Endothelial cell of umbilical vein (primary cell): Measurements from ENCODE around the gene PALD1. TPM values are rescaled to one million over a fixed set of nuclear protein-coding genes. Genes with fewer than 3 reads are reported as not detected.

Experiments
- BruUV-seq: library from RNA; stranded (reverse); fragments of 400-500 nt; replicated peaks from 2 replicates; lab custom pipeline; 2021; lab: Mats Ljungman, UMichigan
- CTCF ChIA-PET: fragments of 300-600, 350-600 bp; sonication (Branson Sonifier 250); formaldehyde crosslinking; loops from one replicate; lab custom pipeline; 2021; ENCODE audit warnings: antibody characterized with exemption, inconsistent platforms; lab: Charles Lee
- POLR2A ChIA-PET: fragments of 300-600, 350-600 bp; sonication (Branson Sonifier 250); formaldehyde crosslinking; loops from one replicate; lab custom pipeline; 2021; ENCODE audit warnings: antibody characterized with exemption, inconsistent platforms; lab: Charles Lee
- DNase-seq: peaks from one replicate; pipeline ENCODE4 v3.0.0-alpha.2; 2011; ENCODE audit warnings: low read depth, low spot score
- FAIRE-seq: peaks from 2 replicates; lab custom pipeline; 2011; peaks lifted over from hg19 to GRCh38; lab: Jason Lieb, UNC
- H2AFZ ChIP-seq: 2 replicates; pipeline ENCODE4 v1.6.0; 2012; ENCODE audit warnings: low read depth, low read length, control low read depth, inconsistent platforms
- H3K27ac ChIP-seq: 2 replicates; pipeline ENCODE4 v1.5.1; 2011; ENCODE audit warnings: low read depth, mild to moderate bottlenecking, control low read depth, low read length, moderate library complexity; ENCODE audit not compliant: insufficient read depth
- H3K27me3 ChIP-seq, 2 experiments: 2 replicates each; pipeline versions ENCODE4 v1.6.0 to v1.6.1; 2011; ENCODE audit warnings: low read length in 2 of 2, mixed read lengths in 1 of 2; ENCODE audit not compliant: control insufficient read depth in 2 of 2, insufficient read depth in 2 of 2
- H3K36me3 ChIP-seq, 2 experiments: 2 replicates in 1 of 2; 3 replicates in 1 of 2; pipeline ENCODE4 v1.5.1; 2011; ENCODE audit warnings: low read length in 2 of 2, mild to moderate bottlenecking in 1 of 2, moderate library complexity in 1 of 2; ENCODE audit not compliant: control insufficient read depth in 2 of 2, insufficient read depth in 2 of 2; ENCODE audit errors: extremely low read depth in 1 of 2
- H3K4me1 ChIP-seq: 3 replicates; pipeline ENCODE4 v1.5.1; 2011; ENCODE audit warnings: mild to moderate bottlenecking, low read length; ENCODE audit not compliant: control insufficient read depth, insufficient read depth; ENCODE audit errors: extremely low read depth
- H3K4me2 ChIP-seq: 2 replicates; pipeline ENCODE4 v1.6.1; 2011; ENCODE audit warnings: low read length, control low read depth, mixed read lengths; ENCODE audit not compliant: insufficient read depth
- H3K4me3 ChIP-seq, 3 experiments: fragments of 200-600 bp in 1 of 3; sonication (generic), shearing (Covaris generic) in 1 of 3; replicated peaks in 1 of 3; 2 replicates each; pipeline ENCODE4 v1.5.1; 2011 to 2016; ENCODE audit warnings: control low read depth in 3 of 3, low read length in 3 of 3, mild to moderate bottlenecking in 2 of 3, inconsistent platforms in 1 of 3, low read depth in 1 of 3, moderate library complexity in 1 of 3; ENCODE audit not compliant: insufficient read depth in 1 of 3
- H3K79me2 ChIP-seq: 2 replicates; pipeline ENCODE4 v1.6.0; 2012; ENCODE audit warnings: low read length, inconsistent platforms; ENCODE audit not compliant: control insufficient read depth, insufficient read depth
- H3K9ac ChIP-seq: replicated peaks from 2 replicates; pipeline ENCODE3; 2011; ENCODE audit warnings: low read length, control low read depth; ENCODE audit not compliant: insufficient read depth; ENCODE audit errors: extremely low read depth
- H3K9me1 ChIP-seq: replicated peaks from 3 replicates; pipeline ENCODE4 v1.6.0; 2011; ENCODE audit warnings: mild to moderate bottlenecking, low read length; ENCODE audit not compliant: control insufficient read depth, insufficient read depth; ENCODE audit errors: extremely low read depth
- H3K9me3 ChIP-seq: replicated peaks from 2 replicates; pipeline ENCODE4 v1.5.1; 2012; ENCODE audit warnings: low read length, inconsistent platforms; ENCODE audit not compliant: control insufficient read depth, insufficient read depth
- H4K20me1 ChIP-seq: replicated peaks from 2 replicates; pipeline ENCODE3; 2011; ENCODE audit warnings: mild to moderate bottlenecking, low read length; ENCODE audit not compliant: control insufficient read depth, insufficient read depth; ENCODE audit errors: extremely low read depth
- CTCF ChIP-seq, 2 donors: IDR thresholded peaks; 1 replicate in 1 of 2; 2 replicates in 1 of 2; pipeline ENCODE4 v1.5.1; 2011; ENCODE audit warnings: low read length in 2 of 2, mild to moderate bottlenecking in 2 of 2, moderate library complexity in 2 of 2, control low read depth in 1 of 2, inconsistent platforms in 1 of 2, low read depth in 1 of 2; ENCODE audit not compliant: insufficient read depth in 1 of 2; ENCODE audit errors: extremely low read depth in 1 of 2
- EZH2 ChIP-seq: IDR thresholded peaks from 2 replicates; pipeline ENCODE4 v1.6.1; 2012; ENCODE audit warnings: borderline replicate concordance, low read depth, mild to moderate bottlenecking, moderate library complexity, low read length, inconsistent platforms; ENCODE audit not compliant: severe bottlenecking
- FOS ChIP-seq: IDR thresholded peaks from 2 replicates; pipeline ENCODE4 v1.6.1; 2011; ENCODE audit warnings: mild to moderate bottlenecking, low read length, moderate library complexity, borderline replicate concordance; ENCODE audit not compliant: insufficient read depth
- GATA2 ChIP-seq: IDR thresholded peaks from 2 replicates; pipeline ENCODE4 v1.7.0; 2011; ENCODE audit warnings: low read depth, mild to moderate bottlenecking, moderate library complexity, mixed read lengths, low read length; ENCODE audit not compliant: insufficient read length, insufficient read depth
- JUN ChIP-seq: IDR thresholded peaks from 2 replicates; pipeline ENCODE4 v1.6.1; 2011; ENCODE audit warnings: borderline replicate concordance, low read depth; ENCODE audit not compliant: insufficient read length, insufficient read depth
- MAX ChIP-seq: IDR thresholded peaks from 2 replicates; pipeline ENCODE4 v1.6.1; 2011; ENCODE audit not compliant: insufficient read depth, insufficient read length
- MYC ChIP-seq: IDR thresholded peaks from one replicate; pipeline ENCODE4 v1.6.1; 2011; ENCODE audit warnings: mild to moderate bottlenecking, low read depth, low read length
- POLR2A ChIP-seq: IDR thresholded peaks from 2 replicates; pipeline ENCODE4 v1.6.1; 2012; ENCODE audit warnings: low read depth, mild to moderate bottlenecking, control low read depth, low read length
- POLR2AphosphoS5 ChIP-seq: IDR thresholded peaks from 2 replicates; pipeline ENCODE4 v1.6.1; 2012; ENCODE audit warnings: low read depth, mild to moderate bottlenecking, control low read depth, low read length, moderate library complexity; ENCODE audit not compliant: insufficient read depth
- dilution Hi-C: fragments of 300-500 bp; cut with MboI; formaldehyde crosslinking; loops from one replicate; pipeline ENCODE4 v1.15.0; 2019; ENCODE audit warnings: low sequenced_read_pairs; ENCODE audit not compliant: extremely low pct_ligation_motif_present
- intact Hi-C: fragments of 100-400 bp; cut with micrococcal nuclease; formaldehyde crosslinking; loops from one replicate; pipeline ENCODE4 v1.10.0; 2022
- polyA plus RNA-seq, 4 experiments: library from polyadenylated mRNA; depleted of rRNA in 3 of 4; stranded (reverse) in 3 of 4; unstranded in 1 of 4; fragments of >200 nt; gene quantifications; 2 replicates each; pipeline versions ENCODE4 v1.2.1 to v1.2.3, GENCODE V29; 2011 to 2012; ENCODE audit warnings: missing spikeins in 1 of 4
- total RNA-seq: library from RNA; stranded (reverse); gene quantifications from 2 replicates; pipeline ENCODE4 v1.2.3, GENCODE V29; 2021

Gene PALD1
- total and polyA plus RNA-seq, 2 donors (not counting 3 experiments of a cell fraction or from before 2014, with no cell fraction given): 16.6 to 73.3 TPM

- POLR2A ChIA-PET: no interaction called here
- dilution Hi-C loops: no loop called here
- BruUV-seq: no TSS peak
These were observed 66.1 kb downstream of the PALD1 start for GRCh38 chr10:70544431-70545340.

More at GRCh38 chr10:70544431-70545340, 66.1 kb downstream of the PALD1 start:
- CTCF ChIA-PET: interaction anchor here (12.4 kb wide), 1 partner anchor 83 kb away, joined by 196 read pairs; no protein-coding TSS in a partner anchor
- H3K4me3 ChIP-seq: no peak overlapping the region
- H3K9ac ChIP-seq: no peak overlapping the region
- H3K4me2 ChIP-seq: no peak overlapping the region
- H3K9me1 ChIP-seq: no peaks in the 10 kb centered on the region
- H4K20me1 ChIP-seq: no peaks in the 10 kb centered on the region
- peaks cover 2% of the 10 kb centered on the region in 2 experiments for H3K36me3 ChIP-seq
- no peaks in the 10 kb centered on the region for H3K27me3 ChIP-seq
- no peak overlapping the region for H3K27ac ChIP-seq
- no peak overlapping the region for H2AFZ ChIP-seq
- DNase-seq: no peak
- H3K9me3 ChIP-seq: no peaks in the 10 kb centered on the region
- intact Hi-C loops: no loop called here
- H3K79me2 ChIP-seq: no peaks in the 10 kb centered on the region
- no peaks in the 10 kb centered on the region for H3K4me1 ChIP-seq
- no peak for TF ChIP-seq MAX
- no peak for TF ChIP-seq CTCF (IDR thresholded peaks at IDR 0.05; ENCODE audit: extremely low read depth in 1 of 2, insufficient read depth in 1 of 2, low read depth in 1 of 2, low read length in 2 of 2)
- TF ChIP-seq POLR2A: no peak
- no peak for TF ChIP-seq GATA2
- no peak for TF ChIP-seq FOS
- TF ChIP-seq MYC: no peak
- TF ChIP-seq EZH2: no peak
- TF ChIP-seq POLR2AphosphoS5: no peak
- no peak for TF ChIP-seq JUN
- FAIRE-seq: no peak
